OCI-M1 (cell line): ENCODE data around the gene OR4C6.

Experiments used
- DNase-seq: peaks from one replicate; lab custom pipeline; 2025; lab: John Stamatoyannopoulos, UW

OR4C6 gene

GRCh38 chr11:55661901-55662300, at the start of gene OR4C6:
Gene OR4C6, plus strand, starts transcription at chr11:55662201. Its CDS starts 2,966 bp downstream, at chr11:55665167.
- DNase-seq = no peak

- no peak for DNase-seq
Observed at GRCh38 chr11:55624531-55624930, 37.5 kb upstream of the OR4C6 start.

DNA sequence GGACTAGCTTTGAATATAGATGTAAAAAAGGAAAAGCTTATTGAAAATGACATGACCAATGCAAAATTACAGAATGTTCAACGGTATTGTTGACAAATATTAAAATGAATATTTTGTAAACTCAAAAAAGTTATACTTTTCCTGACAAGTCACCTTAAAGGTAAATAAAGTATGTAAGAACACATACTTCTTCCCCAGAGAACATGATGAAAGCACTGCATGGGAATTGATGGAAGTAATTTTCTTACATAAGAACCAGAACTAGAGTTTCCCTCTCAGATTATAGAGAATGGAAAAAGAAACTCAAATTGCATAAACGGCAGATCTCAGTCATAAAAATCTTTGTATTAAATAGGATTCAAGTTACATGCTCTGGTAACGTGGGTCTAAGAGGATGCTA, 27.2 kb upstream of the OR4C6 start, which contains the start of gene OR4P4:
Gene OR4P4 (plus strand): TSS at position 301 of the 400 bp plus-strand sequence.
- no peak for DNase-seq

DNA sequence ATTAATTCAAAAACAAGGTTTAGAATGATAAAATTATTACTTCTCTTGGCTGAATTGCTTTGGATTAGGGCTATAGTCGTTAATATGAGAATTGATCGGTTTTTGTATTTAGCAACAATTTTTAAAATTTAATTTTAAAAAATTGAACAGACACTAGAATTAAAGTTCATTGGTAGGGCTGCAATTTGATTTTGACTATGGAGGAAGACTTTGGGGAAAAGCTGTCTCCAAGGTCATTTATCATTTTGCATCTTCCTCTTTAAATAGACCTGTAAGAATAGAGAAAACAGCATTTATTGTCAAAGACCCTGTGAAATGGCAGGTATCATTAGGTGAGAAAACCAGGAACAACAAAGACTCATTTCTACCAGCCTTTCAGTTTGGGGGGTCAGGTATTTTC, 14.0 kb upstream of the OR4C6 start, which contains the start of gene OR4S2:
Gene OR4S2 (plus strand): TSS at position 301 of the 400 bp plus-strand sequence. CDS start 2,577 bp downstream, outside the sequence.
- DNase-seq = no peak

DNA sequence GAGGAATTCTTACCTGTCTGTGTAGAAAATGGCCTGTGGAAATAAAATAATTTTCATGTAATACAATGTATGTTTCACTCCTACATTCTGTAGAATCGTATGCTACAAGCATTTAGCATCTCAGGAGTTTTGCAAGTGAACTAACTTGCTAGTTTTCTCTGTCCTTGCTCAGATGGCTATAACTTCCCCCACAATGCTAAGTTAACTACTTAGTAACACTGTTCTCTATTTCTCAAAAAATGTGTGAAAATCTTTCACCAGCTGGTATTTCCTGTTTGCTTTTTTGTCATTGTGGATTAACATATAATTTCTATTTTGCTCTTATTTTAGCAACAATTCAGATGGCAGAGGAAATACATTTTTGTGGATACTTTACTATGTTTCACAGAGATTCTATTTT, 9.4 kb upstream of the OR4C6 start:
- no peak for DNase-seq

DNA sequence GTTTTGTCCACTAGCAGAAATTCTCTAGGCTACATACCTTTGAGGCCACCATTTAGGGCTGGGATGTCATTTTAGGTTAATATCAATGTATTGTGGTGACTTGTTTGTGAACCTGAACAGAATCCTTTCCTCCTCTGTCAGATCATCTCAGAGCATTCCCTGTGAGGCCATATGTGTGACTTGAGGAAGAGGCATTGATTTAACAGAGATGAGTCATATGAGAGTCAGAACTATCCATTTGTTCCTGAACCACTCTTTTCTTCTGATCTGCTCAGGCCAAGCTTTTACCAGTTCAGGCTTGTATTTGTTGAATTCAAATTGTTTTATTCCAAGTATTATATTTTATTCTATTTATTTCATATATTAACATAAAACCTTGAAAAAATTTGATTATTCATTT, 6.9 kb upstream of the OR4C6 start:
- DNase-seq = no peak

DNA sequence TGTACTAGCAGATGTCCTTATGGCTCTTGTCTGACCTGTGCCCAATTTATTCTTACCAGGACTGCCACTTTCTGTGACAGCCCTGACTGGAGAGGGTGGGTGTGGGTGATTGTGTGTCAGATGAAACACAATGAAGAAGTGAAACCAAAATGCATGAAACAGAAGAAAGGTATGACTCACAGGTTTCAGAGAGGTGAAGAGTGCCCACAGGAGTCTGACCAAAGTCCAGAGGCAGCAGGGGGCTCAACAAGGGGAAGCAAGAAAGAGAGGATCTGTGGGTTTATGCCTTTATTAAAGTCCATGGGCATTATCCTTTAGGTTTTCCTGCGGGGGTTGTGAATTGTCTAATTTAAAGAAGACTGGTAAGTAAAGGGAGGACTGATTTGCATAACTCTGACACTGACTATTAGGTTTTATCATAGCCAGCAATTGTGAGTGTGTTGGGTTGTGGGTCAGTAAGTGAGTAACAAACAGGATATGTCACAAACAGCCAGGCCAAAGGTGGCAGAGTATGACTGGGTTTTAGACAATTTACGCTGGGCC, 3.9 kb upstream of the OR4C6 start:
- no peak for DNase-seq

GRCh38 chr11:55658608-55659007, 3.4 kb upstream of the OR4C6 start:
- no peak for DNase-seq

DNA sequence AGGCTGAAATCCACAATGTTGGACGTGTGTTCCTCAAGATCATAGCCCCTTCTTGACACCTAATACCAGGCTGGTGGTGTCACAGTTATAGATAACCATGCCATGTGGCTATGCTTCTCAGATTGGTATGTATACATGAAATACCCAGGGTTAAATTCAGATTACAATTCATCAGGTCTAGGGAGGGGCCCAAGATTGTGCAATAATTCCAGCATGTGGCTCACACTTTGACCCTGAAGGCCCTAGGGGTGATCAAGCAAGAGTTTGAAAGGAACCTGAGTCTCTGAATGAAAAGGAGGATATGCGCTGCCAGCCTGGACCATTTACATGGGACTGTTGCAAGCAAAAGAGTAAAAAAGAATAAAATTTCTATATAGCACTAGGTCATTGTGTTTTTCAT, 7.4 kb downstream of the OR4C6 start:
- DNase-seq = no peak

- no peak for DNase-seq
Observed at GRCh38 chr11:55673860-55674259, 11.9 kb downstream of the OR4C6 start.

DNA sequence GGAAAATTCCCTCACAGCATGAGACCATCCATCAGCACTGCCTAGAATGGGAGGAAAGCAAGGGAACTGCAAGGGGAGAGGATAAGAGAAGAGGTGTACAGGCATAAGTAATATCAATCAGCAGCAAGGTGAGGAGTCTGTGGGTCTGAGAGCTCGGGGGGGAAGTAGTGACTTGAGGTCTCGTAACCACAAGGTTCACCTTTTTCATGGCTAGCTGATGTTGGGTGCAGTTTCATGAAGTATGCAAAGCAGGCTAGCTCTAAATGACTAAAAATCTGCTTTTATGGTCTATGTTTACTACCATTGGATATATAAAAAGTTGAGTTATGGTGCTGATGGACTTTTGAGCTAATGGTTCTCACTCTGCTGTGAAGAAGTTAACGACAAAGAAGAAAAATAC, 35.8 kb downstream of the OR4C6 start:
- DNase-seq = no peak

DNA sequence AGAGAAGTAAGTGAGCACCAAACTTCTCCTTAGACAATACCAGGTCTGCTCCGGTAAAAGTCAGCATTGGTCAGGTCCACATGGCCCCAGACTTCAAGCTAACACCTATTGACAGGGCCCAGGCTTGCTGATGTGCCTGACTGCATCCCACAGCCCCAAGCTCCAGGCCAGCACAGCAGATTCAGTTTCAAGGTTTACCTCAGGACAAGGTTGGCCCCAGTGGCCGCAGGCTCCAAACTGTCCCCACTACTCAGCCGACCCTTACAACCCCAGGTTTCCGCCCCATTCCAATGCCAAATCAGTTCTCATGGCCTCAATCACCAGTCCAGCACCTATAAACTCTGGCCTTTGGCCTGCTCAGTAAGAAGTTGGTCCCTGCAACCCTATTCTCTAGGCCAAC, 39.4 kb downstream of the OR4C6 start:
- DNase-seq = no peak

- DNase-seq = peak; percentile 70
Observed at GRCh38 chr11:55707029-55707428, 45.0 kb downstream of the OR4C6 start.

- DNase-seq = peak; percentile 67
Observed at GRCh38 chr11:55714982-55715888, 53.2 kb downstream of the OR4C6 start.
